ENCODE results near the gene SLC17A9.
A peak's percentile ranks its signal among the peaks of the same experiment; 100 is the strongest.

Gene SLC17A9

DNA sequence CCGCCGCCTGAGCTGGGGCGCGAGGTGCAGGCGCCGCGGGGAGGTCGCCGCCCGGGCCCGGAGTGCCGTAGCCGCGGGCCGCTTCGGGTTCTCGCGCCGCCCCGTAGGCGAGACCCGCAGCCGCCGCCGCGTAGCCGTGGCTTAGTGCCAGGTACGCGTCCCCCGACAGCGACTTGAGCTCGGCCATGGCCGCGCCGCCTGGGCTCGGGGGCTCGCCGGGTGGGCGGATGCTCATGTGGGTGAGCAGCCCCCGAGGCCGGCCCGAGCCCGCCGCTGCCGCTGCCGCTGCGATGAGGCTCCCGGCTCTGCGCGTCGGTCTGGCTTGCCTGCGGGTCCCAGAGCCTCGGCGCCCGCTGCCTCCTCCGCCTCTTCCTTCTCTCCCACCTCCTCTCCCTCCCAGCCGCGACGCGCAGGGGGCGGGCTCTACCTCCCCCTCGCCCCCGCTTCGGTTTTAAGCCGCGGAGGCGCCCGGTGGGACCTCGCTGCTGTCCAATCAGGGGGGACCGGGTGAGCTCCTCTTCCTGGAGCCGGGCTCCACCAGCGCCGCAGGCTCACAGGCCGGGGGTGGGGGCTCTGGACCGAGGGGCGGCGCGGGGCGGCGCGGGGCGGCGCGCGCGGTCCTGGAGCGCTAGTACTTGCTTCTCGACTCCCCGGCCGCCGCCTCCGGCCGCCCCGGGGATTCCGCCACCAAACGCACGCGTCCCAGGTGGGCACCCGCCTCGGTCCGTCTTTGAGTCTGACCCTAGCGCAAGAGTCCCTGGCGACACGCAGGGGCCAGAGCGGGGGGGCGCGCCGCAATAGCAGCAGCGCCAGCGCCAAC lies 54.2 kb downstream of the SLC17A9 start, which contains the start of gene BHLHE23:
TSS of gene BHLHE23 (minus strand) at position 425 of the 820 bp plus-strand sequence. CDS start at position 235, 190 bp downstream.
- no peak for DNase-seq

- DNase-seq: no peak
Measured at GRCh38 chr20:63007360-63007645, 54.8 kb downstream of the SLC17A9 start.

- DNase-seq: no peak
Measured at GRCh38 chr20:63007646-63008488, 55.4 kb downstream of the SLC17A9 start.

DNA sequence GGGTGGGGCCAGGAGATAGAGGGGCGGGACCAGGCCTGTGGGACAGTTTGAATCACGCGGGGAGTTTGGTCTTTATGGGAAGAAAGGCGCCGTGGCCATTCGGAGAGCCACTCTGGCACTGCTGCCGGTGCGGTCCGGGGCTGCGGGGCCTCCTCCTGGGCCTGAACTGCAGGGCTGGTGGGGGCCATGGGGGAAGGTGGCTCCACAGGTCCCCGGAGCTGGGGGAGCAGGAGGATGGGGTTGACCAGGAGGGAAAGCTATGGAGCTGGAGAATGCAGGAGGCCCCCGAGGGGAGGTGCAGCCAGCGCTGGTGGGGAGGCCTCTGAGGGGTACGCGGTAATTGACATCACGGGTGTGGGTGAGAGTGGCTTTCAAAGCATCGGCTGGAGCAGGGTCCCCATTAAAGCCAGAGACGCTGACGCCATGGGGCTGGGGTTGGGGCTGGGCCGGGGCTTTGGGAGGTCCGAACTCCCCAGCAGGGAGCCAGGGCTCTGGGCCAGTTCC lies 56.1 kb downstream of the SLC17A9 start:
- DNase-seq: no peak

DNA sequence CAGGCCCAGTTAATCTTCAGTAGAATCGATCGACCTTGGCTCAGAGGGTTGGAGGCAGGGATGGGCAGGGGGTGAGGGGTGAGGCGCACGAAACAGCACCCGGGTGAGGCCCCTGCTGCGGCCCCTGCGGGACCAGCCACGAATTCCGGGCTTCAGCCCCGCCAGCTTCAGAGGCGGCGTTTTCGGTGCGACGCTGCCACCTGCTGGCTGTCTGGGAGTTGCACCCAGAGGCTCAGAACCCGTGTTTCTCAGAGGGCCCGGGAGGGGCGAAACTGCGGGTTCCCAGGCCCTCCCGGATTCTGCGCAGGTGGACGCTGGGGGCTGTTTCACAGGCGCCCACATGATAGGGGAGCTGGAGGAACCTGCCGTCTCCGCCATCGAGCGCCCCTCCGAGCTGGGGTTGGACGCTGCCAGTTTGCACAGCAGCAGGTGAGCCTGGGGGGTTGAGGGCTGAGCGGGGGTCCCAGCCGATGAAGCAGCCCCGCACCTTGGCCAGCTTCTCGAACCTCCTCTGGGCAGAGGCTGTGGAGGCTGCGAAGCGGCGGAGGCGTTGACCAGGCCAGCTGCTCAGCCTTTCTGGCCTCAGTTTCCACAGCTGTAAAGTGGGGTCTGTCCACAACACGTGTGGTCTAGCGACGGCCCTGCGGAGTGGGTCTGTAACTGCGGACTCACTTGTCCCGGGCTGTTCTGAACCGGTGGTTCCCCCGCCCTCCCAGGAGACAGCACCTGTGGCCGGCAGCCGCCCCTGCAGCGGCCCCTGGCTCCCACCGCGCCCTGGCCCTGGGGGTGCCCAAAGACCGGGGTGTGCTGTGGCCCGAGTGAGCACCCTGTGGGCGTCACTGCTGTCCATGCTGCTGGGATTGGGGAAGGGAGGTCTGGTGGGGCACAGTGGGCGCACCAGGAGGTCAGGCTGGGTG lies 56.8 kb downstream of the SLC17A9 start:
- peak; percentile 84 for DNase-seq

- DNase-seq: peak; percentile 74
Measured at GRCh38 chr20:63009988-63010769, 57.7 kb downstream of the SLC17A9 start.

- DNase-seq: no peak
Measured at GRCh38 chr20:63011798-63012197, 59.3 kb downstream of the SLC17A9 start.

DNA sequence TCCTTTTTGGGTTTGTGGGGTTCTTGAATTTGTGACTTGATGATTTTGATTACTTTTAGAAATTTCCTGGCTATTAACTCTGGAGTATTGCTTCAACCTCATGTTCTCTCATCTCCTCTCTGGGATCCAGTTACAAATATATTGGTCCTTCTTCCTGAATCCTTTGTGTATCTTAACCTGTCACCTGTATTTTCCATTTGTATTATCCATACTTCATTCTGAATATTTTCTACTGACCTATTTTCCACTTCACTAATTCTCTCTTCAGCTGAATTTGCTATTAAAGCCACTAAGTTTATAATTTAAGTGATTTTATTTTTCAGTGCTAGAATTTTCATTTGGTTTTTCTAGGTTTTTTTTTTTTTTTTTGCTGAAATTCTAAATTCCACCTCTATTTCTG lies 60.7 kb downstream of the SLC17A9 start:
- no peak for DNase-seq

DNA sequence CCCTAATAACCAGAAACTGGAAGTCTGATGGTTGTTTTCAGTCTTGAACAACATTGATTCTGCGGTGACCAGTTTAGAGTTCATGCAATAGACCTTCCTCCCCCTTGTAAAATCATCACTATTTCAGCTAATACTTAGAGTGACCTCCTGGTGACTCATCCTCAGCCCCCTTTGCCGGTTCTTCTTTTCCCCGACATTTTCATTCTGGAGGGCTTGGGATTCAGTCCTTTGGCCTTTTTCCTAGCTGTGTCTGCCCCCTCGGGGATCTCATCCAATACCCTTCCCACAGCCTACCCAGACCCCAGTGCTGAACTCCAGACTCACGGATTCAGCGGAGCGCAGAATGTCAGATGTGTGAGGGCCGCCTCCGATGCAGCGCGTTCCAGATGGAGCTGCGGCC lies 61.8 kb downstream of the SLC17A9 start:
- no peak for DNase-seq

DNA sequence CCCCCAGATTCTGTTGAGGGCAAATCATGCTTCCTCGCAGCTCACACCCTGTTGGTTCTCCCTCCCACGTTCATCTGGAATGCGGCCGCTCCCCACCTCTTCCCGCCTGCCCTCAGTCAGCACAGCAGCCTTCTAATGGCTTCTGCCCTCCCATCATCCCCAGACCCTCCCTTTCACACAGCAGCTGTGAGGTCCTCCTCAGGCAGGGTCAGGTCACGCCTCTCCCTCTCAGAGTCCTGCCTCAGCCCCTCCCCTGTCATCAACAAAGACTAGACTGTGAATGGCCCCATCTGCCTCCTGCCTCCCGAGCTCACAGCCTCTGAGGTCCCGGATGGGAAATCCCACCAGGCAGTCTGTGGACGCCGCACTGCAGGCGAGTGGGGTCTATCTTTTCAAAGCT lies 62.2 kb downstream of the SLC17A9 start:
- DNase-seq: no peak

GRCh38 chr20:63015147-63015661 lies 62.7 kb downstream of the SLC17A9 start:
- no peak for DNase-seq

GRCh38 chr20:63015662-63016361 lies 63.3 kb downstream of the SLC17A9 start:
- no peak for DNase-seq

- no peak for DNase-seq
Measured at GRCh38 chr20:63016514-63017075, 64.1 kb downstream of the SLC17A9 start.

- no peak for DNase-seq
Measured at GRCh38 chr20:63017076-63017825, 64.7 kb downstream of the SLC17A9 start.

DNA sequence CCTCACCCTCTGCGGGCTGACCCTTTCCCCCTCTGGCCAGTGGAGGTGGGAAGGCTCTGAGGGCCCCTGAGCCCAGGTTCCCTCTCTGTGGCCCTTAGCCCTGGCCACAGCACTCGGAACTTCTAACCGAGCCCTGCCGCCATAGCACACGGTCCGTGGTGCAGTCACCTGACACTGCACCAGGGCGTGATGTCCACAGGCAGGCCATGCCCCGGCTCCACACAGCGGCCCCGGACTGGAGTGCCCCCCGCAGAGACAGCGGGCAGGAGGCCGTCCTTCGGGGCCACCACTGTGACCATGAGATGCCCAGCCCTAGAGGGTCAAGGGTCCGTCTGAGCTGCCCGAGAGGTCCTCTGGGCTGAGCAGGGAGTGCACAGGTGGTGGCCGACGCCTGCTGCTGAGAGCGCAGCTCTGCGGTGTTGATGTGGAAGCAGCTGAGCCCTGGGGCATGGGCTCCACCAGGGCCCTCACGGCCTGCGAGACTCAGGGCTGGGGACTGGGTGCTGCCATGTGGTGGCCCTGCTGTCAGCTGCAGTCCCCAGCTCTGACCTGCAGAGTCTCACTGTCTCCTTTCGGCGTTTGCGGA lies 65.4 kb downstream of the SLC17A9 start:
- DNase-seq: no peak

All from activated CD4-positive, alpha-beta T cell treated with anti-CD3 and anti-CD28 coated beads, Interleukin-10, Interleukin-2, amounts not matched to agents 100 ng/mL and 50 ng/mL, durations not matched to agents 16 hours and 8 hours (primary cell).